Measurements from ENCODE around the gene FLT4. TPM values are rescaled to one million over a fixed set of nuclear protein-coding genes. Genes with fewer than 3 reads are reported as not detected.
"Not testable (repeated sequence)": the region's sequence is repeated elsewhere in the genome, so short reads cannot be mapped to it uniquely, and the experiment has no call there.

The FLT4 gene
- total RNA-seq, 2 experiments from 2014 or later: not detected

- Histone ChIP-seq H3K9me2 (ENCODE audit: insufficient read depth, low read length) (no peaks in the 10 kb centered on the region), H3K4me1 (ENCODE audit: insufficient read depth, low read length, poor library complexity, severe bottlenecking) (no peaks in the 10 kb centered on the region), H3K27ac (ENCODE audit: low read depth, low read length, poor library complexity, severe bottlenecking) (no peak overlapping the region), H3K9me3 (ENCODE audit: low read length) (no peaks in the 10 kb centered on the region), H3K79me2 (ENCODE audit: insufficient read depth, low read depth, low read length) (no peaks in the 10 kb centered on the region), H3K4me3 (ENCODE audit: low read depth, low read length, poor library complexity, severe bottlenecking) (no peak overlapping the region), H3K4me2 (ENCODE audit: low read length) (no peak overlapping the region), H3K36me3 (ENCODE audit: insufficient read depth, low read length) (no peaks in the 10 kb centered on the region), H4K20me1 (ENCODE audit: insufficient read depth, low read length) (no peaks in the 10 kb centered on the region), H2AFZ (ENCODE audit: low read length) (no peak overlapping the region)
- TF ChIP-seq, protein P1, sequence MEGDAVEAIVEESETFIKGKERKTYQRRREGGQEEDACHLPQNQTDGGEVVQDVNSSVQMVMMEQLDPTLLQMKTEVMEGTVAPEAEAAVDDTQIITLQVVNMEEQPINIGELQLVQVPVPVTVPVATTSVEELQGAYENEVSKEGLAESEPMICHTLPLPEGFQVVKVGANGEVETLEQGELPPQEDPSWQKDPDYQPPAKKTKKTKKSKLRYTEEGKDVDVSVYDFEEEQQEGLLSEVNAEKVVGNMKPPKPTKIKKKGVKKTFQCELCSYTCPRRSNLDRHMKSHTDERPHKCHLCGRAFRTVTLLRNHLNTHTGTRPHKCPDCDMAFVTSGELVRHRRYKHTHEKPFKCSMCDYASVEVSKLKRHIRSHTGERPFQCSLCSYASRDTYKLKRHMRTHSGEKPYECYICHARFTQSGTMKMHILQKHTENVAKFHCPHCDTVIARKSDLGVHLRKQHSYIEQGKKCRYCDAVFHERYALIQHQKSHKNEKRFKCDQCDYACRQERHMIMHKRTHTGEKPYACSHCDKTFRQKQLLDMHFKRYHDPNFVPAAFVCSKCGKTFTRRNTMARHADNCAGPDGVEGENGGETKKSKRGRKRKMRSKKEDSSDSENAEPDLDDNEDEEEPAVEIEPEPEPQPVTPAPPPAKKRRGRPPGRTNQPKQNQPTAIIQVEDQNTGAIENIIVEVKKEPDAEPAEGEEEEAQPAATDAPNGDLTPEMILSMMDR (conservative IDR thresholded peaks at IDR 0.05; ENCODE audit: low read length): no peak
- TF ChIP-seq EZH2phosphoT487 (IDR thresholded peaks at IDR 0.05; ENCODE audit: borderline replicate concordance, low read depth, low read length): no peak
- intact Hi-C loops (cut with micrococcal nuclease; ENCODE audit: unreplicated experiment): no loop called here
- no peak for DNase-seq (ENCODE audit: low spot score)
- CTCF ChIA-PET (ENCODE audit: unreplicated experiment): no interaction called here
- BruUV-seq (replicated peaks): no TSS peak
- POLR2A ChIA-PET: no interaction called here
Measured at GRCh38 chr5:180665682-180666404, 16.4 kb upstream of the FLT4 start.

GRCh38 chr5:180658774-180659564, 9.6 kb upstream of the FLT4 start:
- intact Hi-C loops (cut with micrococcal nuclease; ENCODE audit: unreplicated experiment): no loop called here
- Histone ChIP-seq H4K20me1 (ENCODE audit: insufficient read depth, low read length) (no peaks in the 10 kb centered on the region; the same call in 1 of the 2 replicates), H3K4me2 (ENCODE audit: low read length) (no peak overlapping the region), H3K4me1 (ENCODE audit: insufficient read depth, low read length, poor library complexity, severe bottlenecking) (no peaks in the 10 kb centered on the region), H2AFZ (ENCODE audit: low read length) (no peak overlapping the region), H3K79me2 (ENCODE audit: insufficient read depth, low read depth, low read length) (no peaks in the 10 kb centered on the region), H3K9me3 (ENCODE audit: low read length) (no peaks in the 10 kb centered on the region), H3K4me3 (ENCODE audit: low read depth, low read length, poor library complexity, severe bottlenecking) (no peak overlapping the region), H3K27ac (ENCODE audit: low read depth, low read length, poor library complexity, severe bottlenecking) (no peak overlapping the region), H3K36me3 (ENCODE audit: insufficient read depth, low read length) (no peaks in the 10 kb centered on the region), H3K9me2 (ENCODE audit: insufficient read depth, low read length) (no peaks in the 10 kb centered on the region)
- CTCF ChIA-PET (ENCODE audit: unreplicated experiment): no interaction called here
- POLR2A ChIA-PET: no interaction called here
- DNase-seq (ENCODE audit: low spot score): no peak
- no peak for TF ChIP-seq EZH2phosphoT487 (IDR thresholded peaks at IDR 0.05; ENCODE audit: borderline replicate concordance, low read depth, low read length)
- TF ChIP-seq, protein P1 (conservative IDR thresholded peaks at IDR 0.05; ENCODE audit: low read length): no peak
- BruUV-seq (replicated peaks): no TSS peak

DNA sequence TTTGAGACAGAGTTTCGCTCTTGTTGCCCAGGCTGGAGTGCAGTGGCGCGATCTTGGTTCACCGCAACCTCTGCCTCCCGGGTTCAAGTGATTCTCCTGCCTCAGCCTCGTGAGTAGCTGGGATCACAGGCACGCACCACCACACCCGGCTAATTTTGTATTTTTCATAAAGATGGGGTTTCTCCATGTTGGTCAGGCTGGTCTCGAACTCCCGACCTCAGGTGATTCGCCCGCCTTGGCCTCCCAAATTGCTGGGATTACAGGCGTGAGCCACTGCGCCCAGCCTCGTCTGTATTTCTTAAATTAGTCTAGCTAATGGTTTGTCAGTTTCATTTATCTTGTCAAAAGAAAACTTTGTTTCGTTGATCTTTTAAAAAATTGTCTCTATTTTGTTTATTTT, 5.8 kb upstream of the FLT4 start:
- DNase-seq (ENCODE audit: low spot score); BruUV-seq (replicated peaks): not testable (repeated sequence)

More for the DNA sequence above, 5.8 kb upstream of the FLT4 start:
- H3K36me3 ChIP-seq (ENCODE audit: insufficient read depth, low read length); H3K4me3 ChIP-seq (ENCODE audit: low read depth, low read length, poor library complexity, severe bottlenecking); H2AFZ ChIP-seq (ENCODE audit: low read length); H3K9me2 ChIP-seq (ENCODE audit: insufficient read depth, low read length); H3K27ac ChIP-seq (ENCODE audit: low read depth, low read length, poor library complexity, severe bottlenecking); H3K9me3 ChIP-seq (ENCODE audit: low read length); H3K79me2 ChIP-seq (ENCODE audit: insufficient read depth, low read depth, low read length); H3K4me1 ChIP-seq (ENCODE audit: insufficient read depth, low read length, poor library complexity, severe bottlenecking); H4K20me1 ChIP-seq (ENCODE audit: insufficient read depth, low read length); CTCF ChIA-PET (ENCODE audit: unreplicated experiment); intact Hi-C loops (cut with micrococcal nuclease; ENCODE audit: unreplicated experiment); POLR2A ChIA-PET; H3K4me2 ChIP-seq (ENCODE audit: low read length): not testable (repeated sequence)
